ENCODE results near the gene KIRREL1. TPM values are rescaled to one million over a fixed set of nuclear protein-coding genes. Genes with fewer than 3 reads are reported as not detected.

Gene KIRREL1
- polyA plus RNA-seq (2013), result 42.1 and 42.5 TPM in 2 replicates

DNA sequence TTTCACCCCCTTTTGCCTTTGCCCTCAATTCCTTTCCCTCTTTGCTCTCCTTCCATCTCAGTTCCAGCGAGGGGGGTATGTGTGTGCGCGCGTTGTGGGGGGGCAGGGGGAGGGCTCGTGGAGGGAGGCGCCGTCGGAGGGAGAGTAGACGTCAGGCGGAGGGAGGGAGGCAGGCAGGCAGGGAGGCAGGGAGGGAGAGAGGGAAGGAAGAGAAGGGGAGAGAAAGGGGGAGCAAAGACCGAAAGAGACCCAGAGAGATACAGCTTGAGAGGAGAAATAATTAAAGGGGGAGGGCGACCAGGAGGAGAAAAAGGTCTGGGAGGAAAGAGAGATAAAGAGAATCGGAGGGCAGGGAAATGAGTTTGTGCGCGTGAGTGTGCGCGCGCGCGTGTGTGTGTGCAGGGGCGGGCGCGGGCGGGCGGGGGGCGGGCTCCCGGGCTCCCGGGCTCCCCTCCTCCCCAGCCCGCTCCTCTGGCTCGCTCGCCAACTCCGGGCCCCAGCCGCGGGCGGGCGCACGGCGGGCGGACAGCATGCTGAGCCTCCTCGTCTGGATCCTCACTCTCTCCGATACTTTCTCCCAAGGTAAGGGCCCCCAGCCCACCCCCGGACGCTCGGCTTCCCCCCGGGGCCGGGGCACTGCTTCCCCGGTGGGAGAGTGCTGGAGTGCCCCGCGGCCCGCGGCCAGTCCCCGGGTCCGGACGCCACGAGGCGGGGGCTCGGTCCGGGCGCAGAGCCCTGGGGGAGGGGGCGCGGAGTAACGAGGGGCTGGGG is at the start of gene KIRREL1:
Gene KIRREL1 (plus strand): TSS at position 499 of the 771 bp plus-strand sequence. CDS start 32 bp downstream, at position 531.
- peak within 1 kb of the TSS; percentile 66 for H3K27ac ChIP-seq (ENCODE audit: low read depth, low read length)
- peak within 1 kb of the TSS; percentile 97 for H3K14ac ChIP-seq (ENCODE audit: low read length)
- H3K27me3 ChIP-seq (ENCODE audit: insufficient read depth, low read length), result no peaks in the 10 kb centered on the region
- peak within 1 kb of the TSS; percentile 98 for H3K18ac ChIP-seq (ENCODE audit: low read length)
- peaks cover 23% of the 10 kb centered on the region for H3K79me2 ChIP-seq (ENCODE audit: control insufficient read depth, insufficient read depth, low read length, poor library complexity)
- peak within 1 kb of the TSS; percentile 98 for H3K4ac ChIP-seq (ENCODE audit: low read depth, low read length)
- H2BK120ac ChIP-seq (ENCODE audit: insufficient read depth, low read length, poor library complexity), result peak within 1 kb of the TSS; percentile 92
- H2BK12ac ChIP-seq (ENCODE audit: low read length), result peak within 1 kb of the TSS; percentile 88
- H2AFZ ChIP-seq (ENCODE audit: insufficient read depth, low read length, poor library complexity), result peak within 1 kb of the TSS; percentile 57
- peaks cover 19% of the 10 kb centered on the region for H3K79me1 ChIP-seq (ENCODE audit: low read length)
- peak within 1 kb of the TSS; percentile 92 for H4K12ac ChIP-seq (ENCODE audit: low read depth, low read length)
- H3K4me2 ChIP-seq (ENCODE audit: low read length), result peak within 1 kb of the TSS; percentile 76
- H2BK5ac ChIP-seq (ENCODE audit: low read depth, low read length, poor library complexity), result peak within 1 kb of the TSS; percentile 93
- H2AK5ac ChIP-seq (ENCODE audit: low read length), result peak within 1 kb of the TSS; percentile 92
- WGBS (ENCODE audit: extremely low coverage, insufficient coverage, insufficient read length), result no CpG with 5 or more reads among the region's 62 CpGs
- H3K36me3 ChIP-seq (ENCODE audit: control insufficient read depth in 1 of 2, insufficient read depth in 2 of 2, low read length in 2 of 2), result peaks cover 0 to 6% of the 10 kb centered on the region in 2 experiments
- peaks cover 12 to 23% of the 10 kb centered on the region in 2 experiments for H3K4me1 ChIP-seq (ENCODE audit: control insufficient read depth in 1 of 2, insufficient read depth in 2 of 2, low read length in 2 of 2)
- H3K9ac ChIP-seq (ENCODE audit: low read length), result peak within 1 kb of the TSS; percentile 70
- H3K23ac ChIP-seq (ENCODE audit: low read length), result no peak within 1 kb of the TSS
- no peak for DNase-seq
- H4K91ac ChIP-seq (ENCODE audit: low read depth, low read length), result peak within 1 kb of the TSS; percentile 96
- H4K8ac ChIP-seq (ENCODE audit: low read depth, low read length), result peak within 1 kb of the TSS; percentile 82
- H3K9me3 ChIP-seq (ENCODE audit: insufficient read depth, low read depth, low read length), result peaks cover 2% of the 10 kb centered on the region
- H3K4me3 ChIP-seq (ENCODE audit: low read depth, low read length), result peak within 1 kb of the TSS; percentile 94

DNA sequence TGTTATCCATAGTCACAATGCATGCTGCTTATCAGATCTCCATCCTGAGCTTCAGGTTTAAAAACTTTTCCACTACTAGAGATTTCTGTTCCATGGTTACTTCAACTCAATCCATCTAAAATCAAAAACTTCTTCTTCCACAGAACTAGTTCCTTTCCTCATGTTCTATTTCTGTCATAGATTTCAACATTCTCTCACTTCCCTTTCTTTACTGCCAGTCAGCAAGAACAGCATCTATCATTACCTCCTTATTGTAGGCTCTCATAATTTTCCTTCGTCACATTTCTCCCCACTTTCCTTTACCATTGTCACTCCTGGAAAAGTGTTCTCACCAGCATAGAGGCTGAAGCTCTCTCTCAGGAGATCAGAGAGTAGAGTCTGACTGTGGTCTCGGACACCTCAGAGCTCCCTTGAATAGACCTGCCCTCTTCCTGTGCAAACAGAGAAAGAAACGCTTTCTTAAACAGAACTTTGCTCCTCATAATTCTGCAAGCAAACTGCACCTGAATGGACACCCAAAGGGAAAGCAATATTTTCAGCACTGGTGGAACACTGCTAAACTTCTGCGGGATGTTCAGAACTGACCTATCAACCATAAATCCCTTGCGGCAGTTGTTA is 48.7 kb upstream of the KIRREL1 start:
- no peak overlapping the region for H3K18ac ChIP-seq (ENCODE audit: low read length)
- no peak overlapping the region for H2BK5ac ChIP-seq (ENCODE audit: low read depth, low read length, poor library complexity)
- no peaks in the 10 kb centered on the region for H3K4me1 ChIP-seq (ENCODE audit: control insufficient read depth in 1 of 2, insufficient read depth in 2 of 2, low read length in 2 of 2)
- H3K9me3 ChIP-seq (ENCODE audit: insufficient read depth, low read depth, low read length), result no peaks in the 10 kb centered on the region
- no peaks in the 10 kb centered on the region for H3K36me3 ChIP-seq (ENCODE audit: control insufficient read depth in 1 of 2, insufficient read depth in 2 of 2, low read length in 2 of 2)
- no peak overlapping the region for H3K14ac ChIP-seq (ENCODE audit: low read length)
- H4K12ac ChIP-seq (ENCODE audit: low read depth, low read length), result no peak overlapping the region
- H3K23ac ChIP-seq (ENCODE audit: low read length), result no peak overlapping the region
- no CpG with 5 or more reads among the region's 5 CpGs for WGBS (ENCODE audit: extremely low coverage, insufficient coverage, insufficient read length)
- H3K27ac ChIP-seq (ENCODE audit: low read depth, low read length), result no peak overlapping the region
- H3K4me3 ChIP-seq (ENCODE audit: low read depth, low read length), result no peak overlapping the region
- no peaks in the 10 kb centered on the region for H3K79me2 ChIP-seq (ENCODE audit: control insufficient read depth, insufficient read depth, low read length, poor library complexity)
- no peaks in the 10 kb centered on the region for H3K27me3 ChIP-seq (ENCODE audit: insufficient read depth, low read length)
- H3K79me1 ChIP-seq (ENCODE audit: low read length), result no peaks in the 10 kb centered on the region
- no peak overlapping the region for H2BK12ac ChIP-seq (ENCODE audit: low read length)
- no peak overlapping the region for H2BK120ac ChIP-seq (ENCODE audit: insufficient read depth, low read length, poor library complexity)
- H3K9ac ChIP-seq (ENCODE audit: low read length), result no peak overlapping the region
- no peak for DNase-seq
- H4K8ac ChIP-seq (ENCODE audit: low read depth, low read length), result no peak overlapping the region
- H3K4me2 ChIP-seq (ENCODE audit: low read length), result no peak overlapping the region
- H2AK5ac ChIP-seq (ENCODE audit: low read length), result no peak overlapping the region
- no peak overlapping the region for H3K4ac ChIP-seq (ENCODE audit: low read depth, low read length)
- no peak overlapping the region for H2AFZ ChIP-seq (ENCODE audit: insufficient read depth, low read length, poor library complexity)
- H4K91ac ChIP-seq (ENCODE audit: low read depth, low read length), result no peak overlapping the region

DNA sequence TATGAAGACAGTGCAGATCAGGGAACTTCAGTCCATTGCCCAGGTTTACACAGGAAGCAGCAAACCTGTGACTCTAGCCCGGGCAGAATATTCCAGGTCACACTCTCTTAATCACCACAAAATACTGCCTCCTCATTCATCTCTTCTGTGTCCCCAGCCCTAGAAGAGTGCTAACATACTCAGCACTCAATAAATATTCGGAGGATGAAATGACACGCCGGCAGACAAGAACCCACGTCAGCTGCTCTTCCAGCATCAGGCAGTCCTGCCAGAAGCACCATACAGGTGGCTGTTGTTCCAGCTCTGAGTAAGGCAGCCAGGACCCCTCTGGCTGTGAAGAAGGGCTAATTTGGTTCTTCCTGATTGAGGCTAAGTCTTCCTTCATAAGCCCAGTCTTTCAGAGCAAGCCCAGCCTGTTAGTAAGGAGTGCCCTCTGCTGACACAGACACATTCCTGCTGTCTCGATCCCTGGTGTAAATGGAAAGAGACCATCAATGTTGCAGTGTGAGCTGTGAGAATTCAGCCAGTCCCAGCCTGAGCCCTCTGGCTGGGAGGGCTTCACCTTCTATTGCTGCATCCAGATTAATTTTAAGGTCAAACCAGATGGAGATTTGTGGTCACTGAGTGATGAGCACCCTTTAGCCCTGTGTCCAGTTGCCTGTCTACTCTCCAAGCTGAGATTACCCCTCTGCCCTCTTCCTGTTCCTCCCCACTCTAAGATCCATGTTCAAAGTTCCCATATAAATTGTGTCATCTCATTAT is 45.0 kb upstream of the KIRREL1 start:
- Histone ChIP-seq H2BK120ac (ENCODE audit: insufficient read depth, low read length, poor library complexity) (no peak overlapping the region), H2BK5ac (ENCODE audit: low read depth, low read length, poor library complexity) (no peak overlapping the region), H2AFZ (ENCODE audit: insufficient read depth, low read length, poor library complexity) (no peak overlapping the region), H4K91ac (ENCODE audit: low read depth, low read length) (no peak overlapping the region), H3K4me3 (ENCODE audit: low read depth, low read length) (no peak overlapping the region), H2BK12ac (ENCODE audit: low read length) (no peak overlapping the region), H2AK5ac (ENCODE audit: low read length) (no peak overlapping the region), H3K9ac (ENCODE audit: low read length) (no peak overlapping the region), H3K4me1 (ENCODE audit: control insufficient read depth in 1 of 2, insufficient read depth in 2 of 2, low read length in 2 of 2) (no peaks in the 10 kb centered on the region), H3K4ac (ENCODE audit: low read depth, low read length) (no peak overlapping the region), H3K27me3 (ENCODE audit: insufficient read depth, low read length) (no peaks in the 10 kb centered on the region), H3K4me2 (ENCODE audit: low read length) (no peak overlapping the region), H3K18ac (ENCODE audit: low read length) (no peak overlapping the region), H3K79me2 (ENCODE audit: control insufficient read depth, insufficient read depth, low read length, poor library complexity) (no peaks in the 10 kb centered on the region), H3K9me3 (ENCODE audit: insufficient read depth, low read depth, low read length) (no peaks in the 10 kb centered on the region), H4K8ac (ENCODE audit: low read depth, low read length) (no peak overlapping the region), H3K14ac (ENCODE audit: low read length) (no peak overlapping the region), H3K36me3 (ENCODE audit: control insufficient read depth in 1 of 2, insufficient read depth in 2 of 2, low read length in 2 of 2) (no peaks in the 10 kb centered on the region), H4K12ac (ENCODE audit: low read depth, low read length) (no peak overlapping the region), H3K27ac (ENCODE audit: low read depth, low read length) (no peak overlapping the region), H3K79me1 (ENCODE audit: low read length) (no peaks in the 10 kb centered on the region), H3K23ac (ENCODE audit: low read length) (no peak overlapping the region)
- WGBS (ENCODE audit: extremely low coverage, insufficient coverage, insufficient read length), result no CpG with 5 or more reads among the region's 6 CpGs
- DNase-seq, result peak in 1 of 2 donors; percentile 24

DNA sequence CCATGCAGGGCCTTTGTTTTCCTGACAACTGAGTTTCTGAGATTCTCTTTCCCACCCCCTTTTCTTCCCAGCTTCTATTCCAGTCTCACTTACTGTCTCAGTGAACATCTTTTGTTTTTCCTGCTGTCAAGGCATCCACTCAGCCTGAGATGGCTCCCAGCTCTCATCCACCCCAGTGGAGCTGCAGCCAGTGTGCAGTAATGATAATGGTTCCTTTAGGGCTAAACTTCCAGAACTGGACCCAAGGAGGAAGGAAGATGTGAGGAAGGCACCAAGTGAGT is 44.4 kb upstream of the KIRREL1 start:
- no peak overlapping the region for H3K4me3 ChIP-seq (ENCODE audit: low read depth, low read length)
- H3K4me2 ChIP-seq (ENCODE audit: low read length), result no peak overlapping the region
- H3K27me3 ChIP-seq (ENCODE audit: insufficient read depth, low read length), result no peaks in the 10 kb centered on the region

More for the DNA sequence above, 44.4 kb upstream of the KIRREL1 start:
- Histone ChIP-seq H2BK5ac (ENCODE audit: low read depth, low read length, poor library complexity) (no peak overlapping the region), H4K91ac (ENCODE audit: low read depth, low read length) (no peak overlapping the region), H3K18ac (ENCODE audit: low read length) (no peak overlapping the region), H2BK12ac (ENCODE audit: low read length) (no peak overlapping the region), H3K36me3 (ENCODE audit: control insufficient read depth in 1 of 2, insufficient read depth in 2 of 2, low read length in 2 of 2) (no peaks in the 10 kb centered on the region), H3K9ac (ENCODE audit: low read length) (no peak overlapping the region), H2AK5ac (ENCODE audit: low read length) (no peak overlapping the region), H2AFZ (ENCODE audit: insufficient read depth, low read length, poor library complexity) (no peak overlapping the region), H4K12ac (ENCODE audit: low read depth, low read length) (no peak overlapping the region), H3K4ac (ENCODE audit: low read depth, low read length) (no peak overlapping the region), H3K79me1 (ENCODE audit: low read length) (no peaks in the 10 kb centered on the region), H3K4me1 (ENCODE audit: control insufficient read depth in 1 of 2, insufficient read depth in 2 of 2, low read length in 2 of 2) (no peaks in the 10 kb centered on the region), H3K9me3 (ENCODE audit: insufficient read depth, low read depth, low read length) (no peaks in the 10 kb centered on the region), H3K79me2 (ENCODE audit: control insufficient read depth, insufficient read depth, low read length, poor library complexity) (no peaks in the 10 kb centered on the region), H2BK120ac (ENCODE audit: insufficient read depth, low read length, poor library complexity) (no peak overlapping the region), H3K14ac (ENCODE audit: low read length) (no peak overlapping the region), H3K27ac (ENCODE audit: low read depth, low read length) (no peak overlapping the region), H3K23ac (ENCODE audit: low read length) (no peak overlapping the region), H4K8ac (ENCODE audit: low read depth, low read length) (no peak overlapping the region)
- no peak for DNase-seq
